Esophagus mucosa (tissue), 1 donor: Measurements from ENCODE around the gene KRTAP10-2. TPM values are rescaled to one million over a fixed set of nuclear protein-coding genes. Genes with fewer than 3 reads are reported as not detected.
A peak's percentile ranks its signal among the peaks of the same experiment; 100 is the strongest.
"Not testable (repeated sequence)": the region's sequence is repeated elsewhere in the genome, so short reads cannot be mapped to it uniquely, and the experiment has no call there.

Experiments
- ATAC-seq: fragments of 200-7000 bp; cut with Tn5 transposase; one replicate; pipeline ENCODE4 v1.9.1; 2020
- total RNA-seq: library from RNA; stranded (reverse); gene quantifications from one replicate; pipeline ENCODE4 v1.2.4, GENCODE V29; 2023
- donor health status: DM: yes; HTN: yes; CAD: no.

Gene KRTAP10-2
- total RNA-seq, 1 donor from 2014 or later, result not detected

- no peak for ATAC-seq
Observed at GRCh38 chr21:44567481-44568171, 16.3 kb upstream of the KRTAP10-2 start.

GRCh38 chr21:44566403-44566802, 15.1 kb upstream of the KRTAP10-2 start:
- no peak for ATAC-seq

- ATAC-seq, result no peak
Observed at GRCh38 chr21:44564886-44565598, 13.7 kb upstream of the KRTAP10-2 start.

GRCh38 chr21:44564099-44564498, 12.8 kb upstream of the KRTAP10-2 start:
- ATAC-seq, result no peak

DNA sequence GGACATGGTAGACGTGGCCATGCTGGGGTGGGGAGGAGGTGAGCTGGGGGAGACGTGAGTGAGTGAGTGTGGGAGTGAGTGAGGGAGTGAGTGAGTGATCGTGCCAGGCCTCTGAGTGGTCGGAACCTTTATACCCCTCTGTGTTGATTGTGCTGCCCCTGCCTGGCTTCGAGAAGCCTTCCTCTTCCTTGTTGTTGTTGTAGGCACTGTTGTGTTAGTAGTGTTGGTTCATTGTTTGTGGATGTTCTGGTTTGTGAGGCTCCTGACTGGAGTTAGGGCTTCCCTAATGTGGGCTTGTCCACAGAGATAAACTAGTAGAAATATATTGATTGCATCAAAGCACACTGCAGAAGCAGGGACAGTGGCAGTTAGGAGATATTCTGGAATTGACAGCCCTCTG, 7.4 kb upstream of the KRTAP10-2 start, which contains the start of gene KRTAP10-3:
Gene KRTAP10-3, minus strand, starts transcription at position 101 of the 400 bp plus-strand sequence. Its CDS starts 80 bp downstream, at position 21.
- no peak for ATAC-seq

- not testable (repeated sequence) for ATAC-seq
Observed at GRCh38 chr21:44558329-44558675, 7.0 kb upstream of the KRTAP10-2 start.

GRCh38 chr21:44557491-44558328, 6.4 kb upstream of the KRTAP10-2 start:
- no peak for ATAC-seq

DNA sequence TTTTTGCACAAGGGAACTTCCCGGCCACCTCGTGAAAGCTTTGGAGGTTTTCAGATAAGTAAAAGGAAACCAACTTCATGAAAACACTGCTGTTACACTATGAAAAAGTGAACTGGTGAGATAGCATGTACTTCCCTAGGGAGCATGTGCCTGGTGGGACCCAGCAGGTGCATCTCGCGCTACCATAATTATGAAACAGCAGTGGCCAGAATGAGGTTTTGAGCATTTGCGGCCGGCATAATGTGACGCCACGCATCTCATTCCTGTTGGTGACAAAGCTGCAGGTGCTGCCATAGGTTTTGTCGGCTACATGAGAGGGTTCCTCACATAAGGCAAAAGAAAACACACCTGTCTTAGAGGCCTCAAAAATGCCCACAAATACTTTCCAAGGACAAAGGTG, 5.6 kb upstream of the KRTAP10-2 start:
- ATAC-seq, result no peak

GRCh38 chr21:44555200-44555875, 4.0 kb upstream of the KRTAP10-2 start:
- ATAC-seq, result no peak

GRCh38 chr21:44552681-44553080, 1.4 kb upstream of the KRTAP10-2 start:
- ATAC-seq, result no peak

- no peak for ATAC-seq
Observed at GRCh38 chr21:44552136-44552535, 831 bp upstream of the KRTAP10-2 start.

GRCh38 chr21:44550807-44551206, 498 bp downstream of the KRTAP10-2 start:
- ATAC-seq, result peak; percentile 28

DNA sequence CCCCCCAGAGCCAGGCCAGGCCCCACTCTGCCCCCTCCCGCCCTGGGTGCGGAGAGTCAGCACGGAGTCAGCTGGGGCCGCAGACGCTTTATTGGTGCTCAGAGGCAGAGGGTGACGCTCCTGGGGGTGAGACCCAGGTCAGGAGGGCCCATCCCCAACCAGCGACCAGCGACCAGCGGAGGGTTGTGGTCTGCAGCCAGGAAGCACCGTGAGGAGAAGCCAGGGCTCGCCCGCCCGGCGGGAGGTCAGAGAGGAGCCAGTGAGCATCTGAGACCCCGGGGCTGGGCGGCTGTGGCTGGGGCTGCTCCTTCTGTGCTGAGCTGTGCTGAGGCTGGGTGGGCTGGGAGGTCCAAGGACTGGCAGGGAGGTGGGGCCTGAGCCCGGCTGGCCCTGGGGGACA, 1.0 kb downstream of the KRTAP10-2 start:
- ATAC-seq, result peak; percentile 24

DNA sequence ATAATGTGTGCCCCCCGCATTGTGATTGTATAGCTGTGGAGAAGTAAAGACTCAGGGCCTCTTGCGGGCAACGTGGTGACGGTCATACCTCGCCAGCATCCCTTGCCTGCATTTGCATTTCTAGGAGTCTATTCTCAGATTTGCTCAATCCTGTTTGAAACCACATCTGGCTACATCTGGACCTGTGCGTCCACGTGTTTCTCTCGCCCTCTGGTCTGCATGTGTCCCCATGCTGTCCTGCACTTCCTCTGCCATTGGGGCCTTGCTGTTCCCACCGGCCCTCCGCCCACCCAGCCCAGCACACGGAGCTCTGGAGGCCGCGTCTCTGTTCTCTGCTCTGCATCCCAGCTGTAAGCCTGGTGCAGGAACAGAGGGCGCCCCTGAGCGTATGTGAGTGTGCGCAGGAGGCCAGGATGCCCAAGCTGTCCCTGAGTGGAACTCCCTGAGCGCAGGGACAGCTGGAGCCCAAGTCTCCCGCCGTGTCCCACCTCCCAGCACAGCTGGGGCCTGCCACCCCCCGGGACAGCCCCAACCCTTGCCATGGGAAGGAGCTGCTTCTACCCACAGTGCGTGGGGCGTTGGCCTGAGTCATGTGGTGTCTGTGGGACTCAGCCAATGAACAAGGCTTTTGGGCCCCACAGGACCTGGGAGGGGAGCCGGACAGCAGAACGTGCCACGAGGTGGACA, 1.6 kb downstream of the KRTAP10-2 start:
- peak; percentile 38 for ATAC-seq

GRCh38 chr21:44548922-44549321, 2.4 kb downstream of the KRTAP10-2 start:
- no peak for ATAC-seq

- no peak for ATAC-seq
Observed at GRCh38 chr21:44548381-44548780, 2.9 kb downstream of the KRTAP10-2 start.

GRCh38 chr21:44547656-44548331, 3.5 kb downstream of the KRTAP10-2 start:
- peak; percentile 32 for ATAC-seq

DNA sequence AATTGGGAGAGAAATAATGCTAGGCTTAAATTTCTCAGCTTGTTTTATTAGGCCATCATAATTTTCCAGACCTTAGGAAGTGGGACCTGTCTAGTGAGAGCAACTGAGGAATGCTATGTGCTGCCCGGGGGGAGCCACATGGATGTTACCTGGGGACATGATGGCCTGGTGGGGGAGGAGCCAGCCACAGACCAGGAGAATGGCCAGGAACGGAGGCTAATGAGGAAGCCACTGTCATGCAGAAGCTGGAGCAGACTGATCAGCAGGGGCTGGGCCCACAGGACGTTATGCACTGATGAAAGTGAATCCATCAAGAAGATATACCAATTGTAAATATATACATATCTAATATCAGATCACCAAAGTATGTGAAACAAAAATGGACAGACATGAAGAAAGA, 6.7 kb downstream of the KRTAP10-2 start:
- no peak for ATAC-seq

DNA sequence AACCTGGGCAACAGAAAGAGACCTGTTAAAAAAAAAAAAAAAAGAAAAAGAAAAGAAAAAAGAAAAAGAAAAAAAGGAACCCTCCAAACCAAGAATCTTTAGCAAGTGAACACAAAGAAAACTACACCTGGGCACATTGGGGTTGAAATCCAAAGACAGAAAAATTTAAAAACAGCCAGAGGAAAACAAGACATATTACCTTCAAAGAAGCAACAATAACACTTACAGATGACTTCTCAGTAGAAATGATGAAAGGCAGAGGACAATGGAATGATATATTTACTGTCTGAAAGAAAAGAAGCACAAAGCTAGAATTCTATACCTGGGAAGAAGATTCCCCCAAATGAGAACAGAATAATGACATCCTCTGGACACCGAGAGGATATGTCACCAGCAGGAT, 8.6 kb downstream of the KRTAP10-2 start:
- ATAC-seq, result no peak

DNA sequence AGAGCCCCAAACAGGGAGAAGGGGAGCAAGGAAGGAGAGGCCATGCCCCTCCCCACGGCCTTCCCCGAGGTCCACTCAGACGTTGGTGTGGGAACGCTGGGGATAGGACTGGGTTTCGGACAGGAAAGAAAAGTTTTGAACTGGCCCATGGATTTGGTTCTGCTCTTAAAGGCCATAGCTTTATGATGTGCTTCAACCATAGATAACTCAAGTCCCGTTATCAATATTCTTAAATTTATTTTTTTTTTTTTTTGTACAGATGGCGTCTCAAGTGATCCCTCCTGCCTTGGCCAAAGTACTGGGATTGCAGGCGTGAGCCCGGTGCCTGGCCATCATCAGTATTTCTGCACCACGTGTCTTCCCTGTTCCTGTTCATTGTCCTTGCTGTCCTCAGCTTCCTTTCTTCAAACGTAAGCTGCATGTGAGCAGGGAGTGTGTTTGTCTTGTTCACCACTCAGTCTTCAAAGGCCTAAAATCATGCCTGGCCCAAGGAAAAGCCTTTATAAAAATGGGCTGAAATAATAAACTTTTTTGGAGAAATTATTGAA, 10.5 kb downstream of the KRTAP10-2 start:
- ATAC-seq, result no peak

- ATAC-seq, result no peak
Observed at GRCh38 chr21:44539991-44540666, 11.2 kb downstream of the KRTAP10-2 start, which contains the start of gene KRTAP10-1. TSS of gene KRTAP10-1 (minus strand) at chr21:44540195. CDS start at chr21:44540150, 45 bp downstream.
